T follicular helper cell (primary cell): ENCODE measurements around the gene PKP2.
"Not testable (repeated sequence)": the region's sequence is repeated elsewhere in the genome, so short reads cannot be mapped to it uniquely, and the experiment has no call there.

Experiments used
- DNase-seq: peaks from one replicate; pipeline ENCODE4 v3.0.0-alpha.2; 2020; ENCODE audit warnings: low read depth

PKP2 gene

DNA sequence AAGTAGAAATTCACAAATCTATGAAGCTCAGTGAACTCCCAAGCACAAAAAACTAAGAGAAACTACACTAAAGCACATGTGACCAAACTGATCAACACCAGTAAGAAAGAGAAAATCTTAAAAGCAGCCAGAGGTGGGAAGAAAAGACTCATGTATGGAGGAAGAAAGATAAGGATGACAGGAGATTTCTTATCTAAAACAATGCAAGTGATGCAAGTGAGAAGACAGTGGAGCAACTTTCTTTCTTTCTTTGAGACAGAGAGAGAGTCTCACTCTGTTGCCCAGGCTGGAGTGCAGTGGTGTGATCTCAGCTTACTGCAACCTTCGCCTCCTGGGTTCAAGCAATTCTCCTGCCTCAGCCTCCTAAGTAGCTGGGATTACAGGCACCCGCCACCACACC, 34.9 kb downstream of the PKP2 start:
- DNase-seq, result not testable (repeated sequence)

DNA sequence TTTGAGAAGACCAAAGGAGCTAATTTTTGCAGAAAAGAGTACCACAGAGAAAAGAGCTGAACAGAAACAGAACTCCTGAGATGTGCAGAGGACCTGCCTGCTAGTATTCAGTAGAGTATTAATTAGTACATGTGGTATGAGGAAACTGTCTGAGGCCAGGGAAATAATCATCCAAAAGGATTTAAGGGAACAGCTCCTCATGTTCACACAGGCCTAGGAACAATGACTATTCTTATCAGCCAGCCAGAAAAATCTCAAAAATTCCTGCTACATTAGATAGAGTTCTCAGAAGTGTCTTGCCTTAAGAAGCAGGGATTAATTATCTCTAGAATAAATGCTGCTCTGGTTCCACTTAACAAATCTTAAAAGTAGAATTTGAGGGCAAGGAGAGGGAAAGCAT, 36.4 kb downstream of the PKP2 start:
- DNase-seq, result no peak

DNA sequence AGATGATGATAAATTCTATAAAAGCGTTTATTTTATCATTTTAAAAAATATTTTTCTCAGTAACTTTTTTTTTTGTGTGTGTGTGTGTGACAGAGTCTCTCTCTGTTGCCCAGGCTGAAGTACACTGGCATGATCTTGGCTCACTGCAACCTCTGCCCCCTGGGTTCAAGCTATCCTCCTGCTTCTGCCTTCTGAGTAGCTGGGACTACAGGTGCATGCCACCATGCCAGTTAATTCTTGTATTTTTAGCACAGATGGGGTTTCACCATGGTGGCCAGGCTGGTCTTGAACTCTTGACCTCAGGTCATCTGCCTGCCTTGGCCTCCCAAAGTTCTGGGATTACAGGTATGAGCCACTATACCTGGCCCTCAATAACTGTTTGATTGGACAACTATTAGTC, 37.2 kb downstream of the PKP2 start:
- no peak for DNase-seq

DNA sequence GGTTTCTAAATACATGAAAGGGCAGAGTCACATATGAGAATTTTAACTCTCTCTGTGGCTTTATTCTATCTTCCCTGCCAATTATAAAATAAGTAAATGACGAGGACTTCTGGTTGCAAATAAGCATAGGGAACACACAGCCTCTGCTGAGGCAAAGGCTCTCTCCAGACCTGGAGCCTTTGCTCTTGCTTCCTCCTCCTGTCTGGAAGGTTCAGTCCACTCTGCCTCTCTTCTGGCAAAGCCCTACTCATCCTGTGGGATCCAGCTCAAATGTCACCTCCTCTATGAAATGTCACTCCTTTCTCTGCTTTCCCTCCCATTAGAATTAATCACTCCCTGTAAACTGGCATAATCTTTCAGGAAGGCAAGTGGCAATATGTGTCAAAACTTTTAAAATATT, 41.9 kb downstream of the PKP2 start:
- DNase-seq, result no peak

DNA sequence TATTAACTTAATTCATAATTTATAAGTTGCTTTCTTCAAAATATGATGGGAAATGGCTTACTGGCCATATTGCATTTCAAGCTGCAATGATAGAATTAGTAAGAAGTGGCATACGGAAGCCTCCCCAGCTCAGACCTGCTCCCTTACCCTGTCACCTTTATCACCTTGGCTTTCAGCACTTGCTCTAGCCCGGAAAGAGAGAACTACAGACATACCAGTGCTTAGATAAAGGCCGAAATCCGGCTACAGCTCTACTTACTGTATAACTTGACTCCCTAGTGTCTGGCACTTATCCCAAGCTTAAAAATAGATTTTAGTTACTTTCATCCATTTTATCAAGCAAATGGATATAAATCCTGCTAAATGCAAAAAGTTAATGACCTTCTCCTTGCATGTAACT, 42.5 kb downstream of the PKP2 start:
- no peak for DNase-seq

DNA sequence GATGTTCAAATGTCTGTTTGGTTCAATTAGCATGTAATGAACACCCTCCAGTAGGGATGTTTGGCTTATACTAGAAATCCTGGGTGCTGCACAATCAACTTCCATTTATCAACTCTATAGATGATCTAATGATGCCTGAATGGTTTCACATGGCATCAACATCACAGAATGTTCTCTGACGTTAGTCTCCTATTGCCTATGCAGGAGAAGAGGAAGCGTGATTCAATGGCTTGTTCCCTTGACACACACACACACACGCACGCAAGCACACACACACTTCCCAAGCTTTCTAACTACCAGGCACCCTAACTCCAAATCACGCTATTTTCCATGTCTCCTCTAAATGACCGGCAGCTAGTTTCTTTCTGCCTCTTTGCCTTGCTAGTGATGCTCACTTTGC, 49.3 kb downstream of the PKP2 start:
- DNase-seq, result no peak

DNA sequence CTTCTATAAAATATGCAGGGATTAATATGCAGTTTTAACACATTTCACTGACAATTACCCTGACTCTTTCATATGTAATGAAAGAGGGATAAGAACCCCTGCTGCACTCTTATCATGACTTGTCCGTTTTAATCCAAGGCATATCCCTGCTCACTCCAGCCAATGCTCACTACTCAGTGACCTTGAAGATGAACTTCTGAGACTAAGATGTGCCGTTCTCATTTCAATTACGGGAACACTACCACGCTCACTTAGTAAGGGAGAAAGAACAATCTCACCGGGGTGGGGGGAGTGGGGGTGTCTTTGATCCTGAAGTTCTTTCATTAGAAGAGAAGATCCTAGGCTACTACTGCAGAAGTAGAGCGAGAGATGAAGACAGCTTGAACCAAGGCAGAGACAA, 50.5 kb downstream of the PKP2 start:
- no peak for DNase-seq

DNA sequence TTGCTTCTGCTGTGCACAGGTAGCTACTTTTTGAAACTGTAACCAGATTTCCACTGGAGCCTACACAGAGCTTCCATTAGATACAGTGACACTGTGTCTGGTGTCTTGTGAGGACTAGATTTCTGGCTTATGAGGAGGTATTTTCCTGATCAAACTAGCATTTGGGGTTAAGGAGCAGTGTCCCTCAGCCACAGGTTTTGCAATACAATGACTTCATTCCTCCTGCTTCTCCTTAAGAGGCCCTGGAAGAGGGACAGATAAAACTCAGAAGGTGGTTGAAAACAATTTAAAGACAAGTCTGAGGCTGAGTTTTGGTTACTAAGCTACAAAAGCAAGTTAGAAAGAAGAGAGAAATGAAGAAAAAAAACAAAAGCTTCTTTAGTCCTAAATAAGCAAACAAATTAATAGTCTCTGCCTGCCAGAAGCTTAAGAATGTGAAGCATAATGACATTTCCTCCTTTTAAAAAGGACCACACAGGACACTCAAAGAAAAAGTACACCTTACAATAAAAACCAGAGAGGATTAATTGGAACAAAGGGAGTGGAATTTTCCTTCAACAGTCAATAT, 53.0 kb downstream of the PKP2 start:
- DNase-seq, result no peak

DNA sequence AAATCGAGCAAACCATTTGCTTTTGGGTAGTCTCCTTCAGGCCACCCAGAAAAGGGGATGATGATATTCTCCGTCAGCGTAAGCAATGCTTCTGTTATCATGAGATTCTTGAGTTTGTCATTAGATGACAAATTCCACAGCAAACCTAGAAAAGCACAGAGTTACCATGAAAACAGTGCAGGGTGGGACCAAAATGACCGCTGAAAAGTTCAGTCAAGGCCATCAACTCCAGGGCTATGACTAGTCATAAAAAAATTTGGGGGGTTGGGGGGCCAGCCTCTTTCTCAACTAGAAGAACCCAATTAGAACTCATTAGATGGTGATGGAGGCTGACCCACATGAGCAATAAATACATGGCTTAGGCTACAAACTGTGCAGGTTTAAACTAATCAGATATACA, 55.5 kb downstream of the PKP2 start:
- DNase-seq, result no peak

DNA sequence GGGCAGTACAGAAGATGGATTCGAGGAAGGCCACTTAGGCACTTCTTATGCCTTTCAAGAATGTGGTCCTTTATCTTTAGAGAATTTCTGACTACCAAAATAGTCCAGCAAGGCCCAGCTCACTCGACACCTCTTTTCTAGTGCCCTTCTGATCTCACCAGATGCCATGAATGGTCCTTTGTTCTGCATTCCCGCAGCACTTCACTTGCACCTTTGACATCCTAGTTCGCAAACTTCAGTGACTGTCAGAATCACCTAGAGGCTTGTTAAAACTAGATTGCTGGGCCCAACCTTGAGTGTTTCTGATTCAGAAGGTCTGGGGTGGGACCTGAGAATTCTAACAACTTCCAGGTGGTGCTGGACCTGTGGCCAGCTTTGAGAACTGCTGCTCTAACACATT, 56.7 kb downstream of the PKP2 start:
- no peak for DNase-seq

DNA sequence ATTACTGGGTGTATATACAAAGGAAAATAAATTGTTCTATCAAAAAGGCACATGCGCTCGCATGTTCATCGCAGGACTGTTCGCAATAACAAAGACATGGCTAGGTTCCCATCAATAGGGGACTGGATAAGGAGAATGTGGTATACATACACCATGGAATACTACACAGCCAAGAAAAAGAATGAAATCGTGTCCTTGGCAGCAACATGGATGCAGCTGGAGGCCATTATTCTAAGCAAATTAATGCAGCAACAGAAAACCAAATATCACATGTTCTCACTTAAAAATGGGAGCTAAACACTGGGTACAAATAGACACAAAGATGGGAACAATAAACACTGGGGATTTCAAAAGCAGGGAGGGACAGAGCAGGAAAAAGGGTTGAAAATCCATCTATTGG, 58.6 kb downstream of the PKP2 start:
- no peak for DNase-seq

DNA sequence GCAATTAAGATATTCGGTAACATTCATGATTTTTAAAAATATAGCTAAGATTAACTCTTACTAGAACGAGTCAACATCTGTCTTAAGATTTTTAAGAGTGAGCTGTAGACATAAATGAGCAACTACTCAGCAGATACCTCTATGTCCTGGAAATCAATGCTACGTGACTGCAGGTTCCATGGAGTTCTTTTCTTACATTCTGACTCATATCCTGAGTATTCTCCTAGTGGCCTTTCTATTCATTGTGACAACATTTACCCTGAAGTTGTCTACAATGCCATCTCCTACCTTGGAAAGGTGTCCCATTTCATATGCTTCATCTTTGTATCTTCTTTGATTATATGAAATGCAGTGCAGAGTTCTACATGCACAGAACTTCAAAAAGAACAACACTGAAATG, 59.9 kb downstream of the PKP2 start:
- DNase-seq, result no peak

DNA sequence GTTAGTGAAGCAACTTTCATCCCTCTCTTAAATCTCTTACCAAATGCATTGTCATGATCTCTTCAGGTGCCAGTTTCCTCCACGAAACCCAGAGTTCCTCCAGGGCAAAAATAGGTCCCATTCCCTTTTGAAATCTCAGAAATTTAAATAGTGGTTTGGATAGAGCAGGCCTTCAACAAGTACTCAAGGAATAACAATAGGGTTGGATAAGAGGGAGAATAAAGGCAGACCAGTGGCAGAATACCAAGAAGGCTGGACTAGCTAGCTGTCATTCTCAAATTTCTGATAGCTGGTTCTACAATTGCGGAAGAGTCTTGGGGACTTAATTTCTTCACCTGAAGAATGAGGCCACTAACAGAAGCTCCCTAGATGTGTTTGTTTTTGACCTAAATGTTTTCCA, 62.5 kb downstream of the PKP2 start:
- DNase-seq, result no peak

DNA sequence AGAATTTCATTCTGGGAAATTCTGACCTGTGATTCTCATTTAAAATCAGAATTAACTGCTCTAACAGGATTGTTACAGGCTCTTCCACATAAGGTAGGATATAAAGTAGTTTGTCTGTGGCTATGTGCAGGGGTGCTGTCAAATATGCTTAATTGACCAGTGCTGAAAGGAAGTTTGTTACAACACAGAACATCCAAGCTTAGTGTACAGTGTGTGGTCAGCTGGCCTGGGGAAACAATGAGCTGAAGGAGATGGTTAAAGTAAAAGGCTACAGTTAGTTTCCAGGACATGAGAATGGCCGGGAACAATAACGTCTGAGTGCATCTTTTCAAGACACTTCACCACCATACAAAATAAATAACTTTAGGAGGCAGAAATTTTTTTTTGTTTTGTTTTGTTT, 68.0 kb downstream of the PKP2 start:
- DNase-seq, result no peak

DNA sequence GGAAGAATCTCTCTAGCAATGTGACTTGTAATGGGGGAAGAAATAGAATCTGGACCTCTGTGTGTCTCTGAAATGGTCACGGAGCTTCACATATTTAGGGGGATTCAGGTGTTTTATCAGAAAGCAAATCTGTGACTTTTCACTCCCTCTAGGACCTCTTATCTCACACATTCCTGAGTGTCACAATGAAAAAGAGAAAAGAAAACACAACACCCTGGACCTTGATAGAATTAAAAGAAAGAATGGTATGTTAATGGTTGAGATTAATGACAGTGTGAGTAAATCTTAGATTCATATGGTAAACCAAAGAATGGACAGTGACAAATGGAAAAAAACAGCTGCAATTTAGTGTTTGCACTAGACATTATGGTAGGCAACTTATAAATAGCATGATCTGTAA, 68.5 kb downstream of the PKP2 start:
- no peak for DNase-seq

DNA sequence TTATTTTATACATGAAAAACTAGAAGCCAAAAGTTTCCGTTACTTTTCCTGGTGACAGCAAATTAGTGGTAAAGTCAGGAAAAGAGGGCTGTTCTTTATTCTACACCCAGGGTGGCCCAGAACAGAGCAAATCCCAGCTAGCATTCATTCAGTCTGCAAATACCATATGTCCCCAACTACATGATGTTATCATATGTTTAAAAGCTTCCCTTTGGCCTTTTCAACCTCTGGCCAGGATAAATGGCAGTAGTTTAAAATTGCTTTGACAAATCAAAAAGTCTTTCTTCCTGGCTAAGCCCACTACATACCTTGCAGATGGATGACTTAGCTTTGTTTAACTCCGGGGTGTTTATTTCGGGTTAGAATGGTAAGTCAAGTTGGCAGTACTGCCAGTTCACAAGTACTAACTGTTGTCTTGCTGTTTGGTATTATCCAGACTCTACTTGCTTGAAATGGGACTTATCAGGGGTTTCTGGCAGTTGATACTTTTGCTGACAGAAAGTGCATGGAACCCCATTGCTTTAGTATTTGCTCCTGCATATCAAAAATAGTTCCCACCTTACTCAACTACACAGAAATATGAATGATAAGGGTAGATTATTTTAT, 69.7 kb downstream of the PKP2 start:
- DNase-seq, result no peak

DNA sequence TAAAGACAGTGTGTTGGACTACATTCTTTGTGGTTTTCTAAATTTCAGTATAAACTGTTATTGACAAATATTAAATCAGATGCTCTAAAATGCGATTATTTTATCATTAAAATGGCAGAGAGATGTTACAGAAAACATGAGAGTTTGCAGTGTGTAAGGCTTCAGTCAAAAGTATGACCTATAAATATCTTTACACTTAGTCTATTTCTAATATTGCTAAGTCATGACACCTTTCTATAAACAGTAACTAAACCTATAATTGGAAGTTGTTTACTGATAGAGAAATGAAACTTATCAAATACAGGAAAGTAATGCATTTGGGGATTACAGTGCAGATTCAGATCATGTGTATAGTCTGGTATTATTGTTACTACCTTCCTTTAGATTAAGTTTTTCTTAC, 72.0 kb downstream of the PKP2 start:
- no peak for DNase-seq

DNA sequence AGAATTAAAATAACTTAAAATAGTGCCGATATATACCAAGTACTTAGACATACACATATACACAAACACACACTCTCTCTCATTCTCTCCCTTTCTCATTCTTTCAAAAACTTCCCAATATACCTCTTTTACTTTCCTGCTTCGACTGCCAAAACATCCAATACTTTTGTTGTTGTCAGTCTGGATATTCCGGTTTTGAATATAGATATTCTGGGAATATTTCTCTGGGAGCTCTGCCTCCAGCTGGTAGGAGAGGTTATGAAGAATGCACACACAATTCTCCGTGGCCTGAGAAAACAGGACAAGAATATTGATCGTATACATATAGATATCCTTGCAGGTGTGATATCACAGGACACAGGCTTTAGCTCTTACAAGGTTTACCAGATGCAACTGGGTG, 74.2 kb downstream of the PKP2 start:
- DNase-seq, result no peak

DNA sequence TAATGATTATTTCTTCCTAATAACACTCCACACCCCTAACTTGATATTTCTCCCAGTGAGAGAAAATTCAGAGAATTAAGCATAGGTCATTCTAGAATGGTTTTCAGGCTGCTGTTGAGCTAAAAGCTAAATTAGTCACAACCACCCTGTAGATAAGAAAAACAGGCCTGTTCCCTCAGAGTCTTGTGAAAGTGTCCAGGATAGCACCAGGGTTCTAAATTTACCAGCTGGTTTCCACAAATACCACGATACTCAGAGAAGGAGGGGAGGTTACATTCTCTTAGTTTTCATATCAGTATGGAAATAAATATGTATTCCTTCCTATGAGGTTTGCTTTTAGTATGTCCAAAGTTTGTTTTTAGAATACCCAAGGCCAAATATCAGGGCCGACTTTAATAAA, 74.9 kb downstream of the PKP2 start:
- DNase-seq, result no peak

DNA sequence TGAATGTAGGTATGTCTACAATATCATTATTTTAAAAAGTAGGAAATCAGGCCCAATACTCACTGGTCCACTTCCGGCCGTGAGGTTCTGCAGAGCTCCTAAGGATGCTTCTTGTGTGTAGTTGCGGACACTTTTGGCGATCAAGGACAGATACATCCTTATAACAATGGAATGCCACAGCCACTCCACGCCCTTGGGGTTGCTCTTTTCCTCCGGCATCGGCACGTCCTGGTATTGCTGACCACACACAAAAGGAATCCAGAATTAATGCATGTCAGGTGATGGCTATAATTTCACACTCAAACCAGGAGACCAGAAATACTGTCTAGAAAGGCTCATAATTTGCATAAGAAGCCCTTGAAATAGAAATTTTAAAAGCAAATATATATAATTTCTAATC, 75.3 kb downstream of the PKP2 start:
- no peak for DNase-seq

DNA sequence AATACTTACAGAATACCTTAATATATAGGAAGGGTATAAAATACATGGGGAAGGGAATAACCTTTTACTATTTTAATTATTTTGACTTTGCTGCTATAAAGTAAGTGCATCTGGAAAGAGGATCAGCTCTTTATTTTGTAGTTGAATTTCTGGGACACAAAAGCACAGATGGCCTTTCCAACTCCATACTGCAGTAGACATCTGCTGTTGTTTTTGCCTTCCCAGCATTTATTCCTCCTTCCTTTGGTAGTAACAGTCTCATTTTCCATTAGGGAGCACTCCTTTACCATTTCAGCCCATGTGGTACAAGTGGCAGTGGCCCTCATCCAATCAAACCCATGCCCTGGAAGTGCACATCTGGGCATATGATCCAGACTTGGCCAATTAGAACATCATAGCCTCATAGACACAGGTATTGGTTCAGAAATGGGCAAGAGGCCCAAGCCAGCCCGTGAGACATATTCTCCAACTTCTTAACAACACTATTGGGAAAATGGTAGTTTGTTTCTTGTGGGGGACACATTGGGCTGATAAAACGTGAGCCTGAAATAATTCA, 76.1 kb downstream of the PKP2 start:
- no peak for DNase-seq

DNA sequence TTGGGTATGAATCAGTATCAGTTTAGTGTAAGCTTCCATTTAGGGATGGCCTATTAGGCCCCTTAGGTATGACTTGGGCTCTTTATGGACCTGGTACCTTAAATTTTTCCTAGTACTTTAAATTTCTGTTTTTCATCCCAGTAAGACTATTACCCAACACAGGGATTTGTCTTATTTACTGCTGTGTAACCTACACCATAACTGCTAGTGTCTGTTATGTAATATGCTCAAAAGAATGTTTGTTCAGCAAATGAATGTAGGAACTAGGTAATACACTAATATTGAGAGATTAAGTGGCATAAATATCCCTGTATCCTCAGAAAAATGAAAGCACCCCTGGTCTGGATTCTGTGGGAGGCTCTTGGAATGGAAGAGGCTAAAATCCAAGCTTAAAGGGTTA, 77.2 kb downstream of the PKP2 start:
- DNase-seq, result no peak

DNA sequence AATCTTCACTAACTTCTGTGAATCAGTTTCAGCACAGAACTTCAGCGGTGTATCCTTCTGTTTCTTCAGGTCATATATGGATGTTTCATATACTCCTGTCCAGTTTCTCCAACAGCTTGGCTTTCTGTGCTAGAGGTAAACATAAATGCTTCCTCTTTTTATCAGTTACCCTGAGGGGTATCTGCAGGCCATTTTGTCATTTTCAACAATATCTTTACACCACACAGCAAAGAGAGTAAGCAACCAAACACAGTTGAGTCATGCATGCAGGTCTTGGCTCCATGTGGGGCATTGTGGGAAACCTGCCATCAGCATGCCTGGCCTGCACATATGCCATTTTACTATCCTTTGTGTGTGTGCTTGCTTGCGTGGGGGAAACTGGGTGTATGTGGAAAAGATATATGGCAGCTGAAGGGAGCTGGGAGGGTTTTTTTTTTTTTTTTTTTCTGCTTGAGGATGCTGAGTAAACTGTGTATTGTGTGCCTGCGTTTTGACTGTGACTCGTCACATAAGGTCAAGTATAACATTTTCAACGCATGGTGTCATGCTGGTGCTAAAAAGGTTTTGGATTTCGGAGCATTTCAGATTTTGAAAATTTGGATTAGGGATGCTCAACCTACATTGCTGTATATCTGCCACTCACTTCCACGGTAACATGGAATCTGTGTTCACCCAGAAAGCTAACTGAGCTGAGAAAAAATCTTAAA, 84.7 kb downstream of the PKP2 start:
- no peak for DNase-seq

DNA sequence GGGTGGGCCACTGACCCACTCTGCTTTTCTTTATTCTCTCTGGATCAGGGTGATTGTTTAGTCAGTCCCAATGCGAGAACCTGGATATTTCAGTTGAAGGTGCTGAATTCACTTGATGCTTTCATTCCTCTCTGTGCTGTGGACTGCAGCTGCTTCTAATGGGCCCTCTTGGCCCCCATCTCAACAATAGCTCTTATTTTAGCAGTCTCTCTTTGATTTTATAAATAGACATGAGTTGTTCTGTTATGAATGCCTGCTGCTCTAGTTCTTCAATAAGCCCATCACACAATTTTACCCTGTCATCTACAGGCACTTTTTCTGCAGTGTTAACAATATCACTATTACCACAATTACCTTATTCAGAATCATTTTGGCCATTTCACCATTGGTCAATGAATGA, 86.7 kb downstream of the PKP2 start:
- DNase-seq, result no peak
